ENCODE results near the gene SPATA6L. TPM values are rescaled to one million over a fixed set of nuclear protein-coding genes. Genes with fewer than 3 reads are reported as not detected.
A peak's percentile ranks its signal among the peaks of the same experiment; 100 is the strongest.

Gene SPATA6L
- total RNA-seq, 3 donors from 2014 or later (not counting 1 experiment from before 2014, with no cell fraction given), result 2.0 to 4.7 (median 4.3) TPM

DNA sequence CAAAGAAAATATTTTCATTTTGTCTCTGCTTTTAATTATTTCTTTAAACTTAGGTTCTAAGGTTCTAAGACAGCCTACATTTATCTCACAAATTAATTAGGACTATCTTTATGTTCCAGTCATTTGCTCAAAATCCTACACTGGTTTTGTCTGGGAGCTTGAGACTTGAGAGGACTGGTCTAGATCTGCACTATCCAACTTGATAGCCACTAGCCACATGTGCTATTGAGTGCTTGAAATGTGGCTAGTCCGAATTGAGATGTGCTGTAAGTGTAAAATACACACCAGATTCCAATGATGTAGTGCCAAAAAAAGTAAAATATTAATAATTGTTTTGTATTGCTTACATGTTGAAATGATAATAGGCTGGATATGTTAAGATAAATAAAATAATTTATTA is 20.3 kb upstream of the SPATA6L start:
- intact Hi-C loops (cut with micrococcal nuclease), result no loop called here
- Histone ChIP-seq H3K9me3 (ENCODE audit: control insufficient read depth, insufficient read depth, low read length) (no peaks in the 10 kb centered on the region), H3K4me1 (ENCODE audit: control insufficient read depth, insufficient read depth, low read length) (no peaks in the 10 kb centered on the region), H3K4me3 (ENCODE audit: low read length) (no peak overlapping the region), H3K27ac (ENCODE audit: low read length) (no peak overlapping the region), H3K36me3 (ENCODE audit: control insufficient read depth, insufficient read depth, low read length) (peaks cover 36% of the 10 kb centered on the region), H3K27me3 (ENCODE audit: control insufficient read depth, insufficient read depth, low read length) (no peaks in the 10 kb centered on the region)
- Mint-ChIP-seq H3K4me3 (no peak overlapping the region), H3K36me3 (no peaks in the 10 kb centered on the region), H3K27ac (no peak overlapping the region), H3K4me1 (peaks cover 26% of the 10 kb centered on the region in 2 donors), H3K27me3 (ENCODE audit: low read depth in 2 of 2) (no peaks in the 10 kb centered on the region), H3K9me3 (no peaks in the 10 kb centered on the region)
- TF ChIP-seq, protein P1, sequence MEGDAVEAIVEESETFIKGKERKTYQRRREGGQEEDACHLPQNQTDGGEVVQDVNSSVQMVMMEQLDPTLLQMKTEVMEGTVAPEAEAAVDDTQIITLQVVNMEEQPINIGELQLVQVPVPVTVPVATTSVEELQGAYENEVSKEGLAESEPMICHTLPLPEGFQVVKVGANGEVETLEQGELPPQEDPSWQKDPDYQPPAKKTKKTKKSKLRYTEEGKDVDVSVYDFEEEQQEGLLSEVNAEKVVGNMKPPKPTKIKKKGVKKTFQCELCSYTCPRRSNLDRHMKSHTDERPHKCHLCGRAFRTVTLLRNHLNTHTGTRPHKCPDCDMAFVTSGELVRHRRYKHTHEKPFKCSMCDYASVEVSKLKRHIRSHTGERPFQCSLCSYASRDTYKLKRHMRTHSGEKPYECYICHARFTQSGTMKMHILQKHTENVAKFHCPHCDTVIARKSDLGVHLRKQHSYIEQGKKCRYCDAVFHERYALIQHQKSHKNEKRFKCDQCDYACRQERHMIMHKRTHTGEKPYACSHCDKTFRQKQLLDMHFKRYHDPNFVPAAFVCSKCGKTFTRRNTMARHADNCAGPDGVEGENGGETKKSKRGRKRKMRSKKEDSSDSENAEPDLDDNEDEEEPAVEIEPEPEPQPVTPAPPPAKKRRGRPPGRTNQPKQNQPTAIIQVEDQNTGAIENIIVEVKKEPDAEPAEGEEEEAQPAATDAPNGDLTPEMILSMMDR (IDR thresholded peaks at IDR 0.05), result no peak
- DNase-seq (no peak), ATAC-seq (no peak)
- 100% methylated on average over 1 of the region's 1 CpG for WGBS (ENCODE audit: insufficient coverage)

DNA sequence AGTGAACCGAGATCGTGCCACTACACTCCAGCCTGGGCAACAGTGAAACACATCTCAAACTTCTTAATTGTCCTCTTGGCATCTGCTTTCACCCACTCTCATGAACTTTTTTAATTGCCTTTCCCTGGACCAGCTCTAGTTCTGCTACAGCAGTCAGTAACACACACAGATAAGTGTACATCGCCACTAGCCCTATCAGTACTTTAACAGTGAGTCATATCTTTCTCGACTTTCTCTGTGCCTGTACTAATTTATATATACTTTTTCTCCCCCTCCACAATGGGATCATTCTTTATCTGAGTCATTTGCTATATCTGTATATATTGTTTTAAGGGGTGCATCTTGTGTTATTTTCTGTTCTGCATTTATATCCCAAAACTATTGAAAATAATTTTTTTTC is 19.8 kb upstream of the SPATA6L start:
- Histone ChIP-seq H3K27me3 (ENCODE audit: control insufficient read depth, insufficient read depth, low read length) (no peaks in the 10 kb centered on the region), H3K27ac (ENCODE audit: low read length) (no peak overlapping the region), H3K4me1 (ENCODE audit: control insufficient read depth, insufficient read depth, low read length) (peaks cover 4% of the 10 kb centered on the region), H3K4me3 (ENCODE audit: low read length) (no peak overlapping the region), H3K9me3 (ENCODE audit: control insufficient read depth, insufficient read depth, low read length) (no peaks in the 10 kb centered on the region), H3K36me3 (ENCODE audit: control insufficient read depth, insufficient read depth, low read length) (peaks cover 32% of the 10 kb centered on the region)
- TF ChIP-seq, protein P1 (IDR thresholded peaks at IDR 0.05), result no peak
- DNase-seq (no peak), ATAC-seq (no peak)
- WGBS (ENCODE audit: insufficient coverage), result 90% methylated on average over 3 of the region's 4 CpGs
- H3K27me3 Mint-ChIP-seq (ENCODE audit: low read depth in 2 of 2), result no peaks in the 10 kb centered on the region
- no peak overlapping the region for H3K27ac Mint-ChIP-seq
- H3K9me3 Mint-ChIP-seq, result no peaks in the 10 kb centered on the region
- no peak overlapping the region for H3K4me3 Mint-ChIP-seq
- H3K36me3 Mint-ChIP-seq, result no peaks in the 10 kb centered on the region
- intact Hi-C loops (cut with micrococcal nuclease), result no loop called here
- peaks cover 22 to 26% of the 10 kb centered on the region in 2 donors for H3K4me1 Mint-ChIP-seq

DNA sequence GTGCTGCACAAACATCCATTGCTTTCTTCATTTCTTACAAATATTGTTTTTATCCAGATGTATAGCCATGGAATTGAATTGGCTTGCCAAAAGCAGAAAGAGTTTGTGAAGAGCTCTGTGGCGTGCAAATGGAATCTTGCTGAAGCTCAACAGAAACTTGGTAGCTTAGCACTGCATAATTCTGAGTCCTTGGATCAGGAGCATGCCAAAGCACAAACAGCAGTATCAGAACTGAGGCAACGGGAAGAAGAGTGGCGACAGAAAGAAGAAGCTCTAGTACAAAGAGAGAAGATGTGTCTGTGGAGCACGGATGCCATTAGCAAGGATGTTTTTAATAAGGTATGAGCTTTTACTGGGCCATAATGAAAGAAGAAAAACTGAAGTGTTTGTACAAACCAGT is 18.5 kb upstream of the SPATA6L start:
- 96% methylated on average over 4 of the region's 4 CpGs for WGBS (ENCODE audit: insufficient coverage)
- ATAC-seq (no peak), DNase-seq (no peak)
- Mint-ChIP-seq H3K9me3 (no peaks in the 10 kb centered on the region), H3K27ac (peak overlapping the region; percentile 57 to 75), H3K36me3 (no peaks in the 10 kb centered on the region), H3K4me1 (peaks cover 16 to 22% of the 10 kb centered on the region in 2 donors), H3K4me3 (no peak overlapping the region), H3K27me3 (ENCODE audit: low read depth in 2 of 2) (no peaks in the 10 kb centered on the region)
- TF ChIP-seq, protein P1 (IDR thresholded peaks at IDR 0.05), result no peak
- no peak overlapping the region for H3K4me3 ChIP-seq (ENCODE audit: low read length)
- no peaks in the 10 kb centered on the region for H3K9me3 ChIP-seq (ENCODE audit: control insufficient read depth, insufficient read depth, low read length)
- peaks cover 21% of the 10 kb centered on the region for H3K36me3 ChIP-seq (ENCODE audit: control insufficient read depth, insufficient read depth, low read length)
- intact Hi-C loops (cut with micrococcal nuclease), result no loop called here
- no peak overlapping the region for H3K27ac ChIP-seq (ENCODE audit: low read length)
- H3K27me3 ChIP-seq (ENCODE audit: control insufficient read depth, insufficient read depth, low read length), result no peaks in the 10 kb centered on the region
- peaks cover 8% of the 10 kb centered on the region for H3K4me1 ChIP-seq (ENCODE audit: control insufficient read depth, insufficient read depth, low read length)

DNA sequence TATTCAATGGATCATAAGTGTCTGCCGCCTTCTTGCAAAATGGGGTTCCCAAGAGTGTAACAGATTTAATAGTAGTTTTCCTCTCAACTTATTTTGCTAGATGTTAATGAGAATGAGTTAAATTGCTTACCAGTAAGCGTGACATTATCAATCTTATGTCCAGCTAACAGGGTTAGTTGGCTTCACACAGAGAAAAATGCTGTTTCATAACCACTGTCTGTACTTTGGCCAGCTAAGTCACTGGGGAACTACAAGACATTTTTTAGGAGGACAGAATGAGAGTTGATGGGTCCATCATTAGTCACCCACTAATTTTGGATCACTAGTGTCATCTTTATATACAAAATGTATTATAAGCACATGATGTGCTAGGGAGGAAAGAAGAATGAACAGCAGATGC is 14.5 kb upstream of the SPATA6L start:
- ATAC-seq (no peak), DNase-seq (no peak)
- Mint-ChIP-seq H3K9me3 (no peaks in the 10 kb centered on the region), H3K4me1 (peaks cover 15 to 17% of the 10 kb centered on the region in 2 donors), H3K27ac (no peak overlapping the region), H3K27me3 (ENCODE audit: low read depth in 2 of 2) (peaks cover 0 to under 1% of the 10 kb centered on the region in 2 donors), H3K36me3 (no peaks in the 10 kb centered on the region), H3K4me3 (no peak overlapping the region)
- Histone ChIP-seq H3K27me3 (ENCODE audit: control insufficient read depth, insufficient read depth, low read length) (no peaks in the 10 kb centered on the region), H3K9me3 (ENCODE audit: control insufficient read depth, insufficient read depth, low read length) (no peaks in the 10 kb centered on the region), H3K4me3 (ENCODE audit: low read length) (no peak overlapping the region), H3K4me1 (ENCODE audit: control insufficient read depth, insufficient read depth, low read length) (peaks cover 8% of the 10 kb centered on the region), H3K27ac (ENCODE audit: low read length) (no peak overlapping the region), H3K36me3 (ENCODE audit: control insufficient read depth, insufficient read depth, low read length) (peaks cover 8% of the 10 kb centered on the region)
- 60% methylated on average over 1 of the region's 2 CpGs for WGBS (ENCODE audit: insufficient coverage)
- intact Hi-C loops (cut with micrococcal nuclease), result no loop called here
- TF ChIP-seq, protein P1 (IDR thresholded peaks at IDR 0.05), result no peak
